CD4-positive, alpha-beta T cell treated with Interleukin-2 at 100 ng/mL for 4 hours (primary cell): ENCODE results near the gene C22orf42.
"Not testable (repeated sequence)": the region's sequence is repeated elsewhere in the genome, so short reads cannot be mapped to it uniquely, and the experiment has no call there.

ENCODE experiments used
- DNase-seq: peaks from one replicate; pipeline ENCODE4 v3.0.0-alpha.2; 2020; ENCODE audit warnings: low spot score

Gene C22orf42

GRCh38 chr22:32158712-32159533 lies at the start of gene C22orf42:
C22orf42 (minus strand) TSS chr22:32159303; CDS start chr22:32159215, 88 bp downstream.
- no peak for DNase-seq

DNA sequence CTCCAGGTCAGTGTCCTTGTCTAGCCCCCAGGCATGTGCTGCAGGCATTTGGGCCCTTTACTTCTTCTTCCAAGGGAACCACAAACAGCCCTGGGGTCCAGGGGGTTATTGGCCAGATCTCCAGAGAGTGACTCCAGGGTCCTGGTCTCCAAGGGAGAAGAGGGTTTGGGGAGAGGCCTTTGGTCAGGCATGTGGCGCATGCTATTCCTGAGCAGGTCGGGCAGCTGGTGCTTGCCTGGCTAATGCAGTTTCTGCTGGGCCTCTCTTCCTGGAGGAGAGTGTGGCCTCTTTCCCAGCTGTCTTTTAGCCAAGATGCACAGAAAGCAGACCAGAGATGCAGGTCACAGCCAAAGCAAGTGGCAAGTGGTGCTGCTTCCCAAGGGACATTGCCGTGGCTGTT lies 49.6 kb upstream of the C22orf42 start:
- no peak for DNase-seq

- no peak for DNase-seq
Observed at GRCh38 chr22:32207971-32208480, 48.9 kb upstream of the C22orf42 start.

- peak; percentile 45 for DNase-seq
Observed at GRCh38 chr22:32206774-32207758, 48.0 kb upstream of the C22orf42 start.

DNA sequence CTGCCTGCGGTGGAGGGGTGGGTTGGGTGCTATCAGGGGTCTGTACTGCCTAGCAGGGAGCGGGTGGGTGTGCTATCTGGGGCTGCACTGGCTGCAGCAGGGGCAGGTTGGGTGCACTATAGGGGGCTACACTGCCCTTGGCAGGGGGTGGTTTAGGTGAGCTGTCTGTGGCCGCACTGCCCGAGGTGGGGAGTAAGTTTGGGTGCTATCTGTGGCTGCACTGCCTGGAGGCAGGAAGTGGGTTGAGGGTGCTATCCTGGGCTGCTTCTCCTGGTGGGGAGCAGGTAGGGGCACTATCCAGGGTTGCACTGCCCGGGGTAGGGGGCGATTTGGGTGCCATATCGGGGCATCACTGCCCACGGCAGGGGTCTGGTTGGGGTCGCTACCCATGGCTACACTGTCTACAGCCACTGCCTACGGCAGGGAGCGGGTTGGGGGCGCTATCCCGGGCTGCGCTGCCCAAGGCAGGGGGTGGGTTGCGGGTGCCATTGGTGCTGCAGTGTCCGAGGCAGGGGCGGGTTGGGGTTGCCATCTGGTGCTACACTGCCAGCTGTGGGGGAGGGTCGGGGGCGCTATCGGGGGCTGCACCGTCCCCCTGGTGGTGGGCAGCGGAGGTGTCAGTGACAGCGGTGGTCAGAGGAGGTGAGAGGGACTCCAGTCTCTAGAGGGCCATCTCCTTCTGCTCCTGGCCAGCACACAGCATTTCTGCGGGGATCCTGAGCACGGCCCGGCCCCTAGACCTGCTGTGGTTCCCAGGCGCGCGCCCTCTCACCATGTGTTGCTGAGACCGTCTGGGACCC lies 47.1 kb upstream of the C22orf42 start:
- no peak for DNase-seq

DNA sequence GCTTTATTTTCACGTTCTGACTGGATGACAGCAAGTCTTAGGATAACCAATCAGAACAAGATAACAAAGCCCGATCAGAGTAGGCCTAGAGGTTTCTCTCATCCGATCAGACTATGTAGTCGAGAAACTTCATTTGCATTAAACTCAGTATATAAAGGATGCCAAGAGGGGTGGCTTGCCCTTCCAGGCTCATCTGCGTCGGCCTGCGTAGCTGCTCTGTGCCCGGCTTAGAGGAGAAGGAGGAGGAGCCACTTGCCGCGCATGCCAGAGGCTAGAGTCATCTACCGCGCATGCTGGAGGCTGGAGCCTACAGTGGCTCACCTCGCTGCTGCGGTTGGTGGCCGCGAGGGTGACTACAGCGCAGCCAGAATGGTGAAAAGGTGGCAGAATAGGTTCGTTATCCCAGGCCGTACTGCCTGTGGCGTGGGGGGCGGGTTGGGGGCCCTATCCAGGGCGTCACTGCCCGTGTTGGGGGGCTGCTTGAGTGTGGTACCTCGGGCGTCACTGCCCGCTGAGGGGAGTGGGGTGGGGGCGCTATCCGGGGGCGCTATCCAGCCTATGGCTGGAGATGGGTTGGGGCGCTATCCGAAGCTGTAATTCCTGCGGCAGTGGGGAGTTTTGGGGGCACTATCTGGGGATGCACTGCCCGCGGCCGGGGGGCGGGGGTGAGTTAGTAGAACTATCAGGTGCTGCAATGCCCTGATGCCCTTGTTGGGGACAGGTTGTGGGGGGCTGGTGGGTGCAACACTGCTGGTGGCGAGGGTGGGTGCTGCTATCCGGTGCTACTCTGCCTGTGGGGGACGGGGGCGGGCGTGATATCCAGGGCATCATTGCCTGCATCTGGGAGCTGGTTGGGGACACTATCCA lies 46.0 kb upstream of the C22orf42 start, which contains the start of gene RFPL2:
Gene RFPL2, minus strand, starts transcription at position 218 of the 867 bp plus-strand sequence. CDS start 2,622 bp downstream, outside the sequence.
- DNase-seq, result peak; percentile 54

DNA sequence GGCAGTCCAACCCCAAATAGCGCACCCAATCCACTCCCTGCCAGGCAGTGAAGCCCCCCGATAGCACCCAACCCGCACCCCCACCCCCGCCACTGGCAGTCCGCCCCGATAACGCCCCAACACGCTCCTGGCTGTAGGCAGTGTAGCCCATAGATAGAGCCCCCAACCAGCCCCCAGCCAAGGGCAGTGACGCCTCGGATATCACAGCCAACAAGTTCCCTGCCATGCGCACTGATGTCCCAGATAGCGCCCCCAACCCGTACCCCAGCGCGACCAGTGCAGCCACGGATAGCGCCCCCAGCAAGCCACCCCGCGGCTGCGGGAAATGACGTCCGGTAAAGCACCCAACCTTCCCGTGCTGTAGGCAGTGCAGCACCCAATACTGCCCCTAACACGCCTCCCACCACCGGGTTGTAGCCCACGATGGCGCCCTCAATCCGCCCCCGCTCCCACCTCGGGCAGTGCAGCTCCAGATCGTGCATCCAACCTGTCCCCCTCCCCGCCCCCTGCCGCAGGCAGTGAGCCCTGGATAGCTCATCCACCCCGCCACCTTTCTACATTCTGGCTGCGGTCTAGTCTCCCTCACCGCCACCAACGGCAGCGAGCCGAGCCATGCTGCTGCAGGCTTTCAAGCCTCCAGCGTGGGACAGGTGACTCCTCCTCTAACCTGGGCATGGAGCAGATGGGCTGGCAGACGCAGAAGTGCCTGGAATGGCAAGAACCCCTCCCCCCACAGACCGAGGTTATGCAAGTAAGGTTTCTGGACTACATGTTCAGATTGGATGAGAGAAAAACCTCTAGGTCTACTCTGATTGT lies 45.1 kb upstream of the C22orf42 start:
- peak; percentile 22 for DNase-seq

DNA sequence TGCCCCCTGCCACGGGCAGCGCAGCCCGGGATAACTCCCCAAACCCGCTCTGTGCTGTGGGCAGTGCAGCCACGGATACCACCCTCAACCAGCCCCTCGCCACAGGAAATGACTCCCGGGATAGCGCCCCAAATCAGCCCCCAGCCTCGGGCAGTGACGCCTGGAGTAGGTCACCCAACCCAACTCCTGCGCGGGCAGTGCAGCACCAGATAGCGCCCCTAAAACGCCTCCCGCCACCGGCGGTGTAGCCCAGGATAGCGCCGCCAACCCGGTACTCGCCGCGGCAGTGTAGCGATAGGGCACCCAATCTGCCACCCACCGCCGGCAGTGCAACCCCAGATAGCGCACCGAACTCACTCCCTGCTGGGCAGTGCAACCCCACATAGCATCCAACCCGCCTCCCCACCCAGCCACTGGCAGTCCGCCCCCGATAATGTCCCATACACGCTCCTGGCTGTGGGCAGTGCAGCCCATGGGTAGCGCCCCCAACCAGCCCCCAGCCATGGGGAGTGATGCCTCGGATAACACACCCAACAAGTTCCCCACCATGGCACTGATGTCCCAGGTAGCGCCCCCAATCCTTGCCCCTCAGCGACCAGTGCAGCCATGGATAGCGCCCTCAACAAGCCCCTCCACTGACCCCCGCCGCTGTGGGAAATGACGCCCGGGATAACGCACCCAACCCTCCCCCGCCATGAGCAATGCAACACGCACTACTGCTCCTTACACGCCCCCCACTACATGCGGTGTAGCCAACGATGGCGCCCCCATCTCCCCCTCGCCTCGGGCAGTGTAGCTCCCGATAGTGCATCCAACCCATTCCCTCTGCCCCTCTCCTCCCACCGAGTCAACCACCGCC lies 44.3 kb upstream of the C22orf42 start:
- DNase-seq, result no peak

DNA sequence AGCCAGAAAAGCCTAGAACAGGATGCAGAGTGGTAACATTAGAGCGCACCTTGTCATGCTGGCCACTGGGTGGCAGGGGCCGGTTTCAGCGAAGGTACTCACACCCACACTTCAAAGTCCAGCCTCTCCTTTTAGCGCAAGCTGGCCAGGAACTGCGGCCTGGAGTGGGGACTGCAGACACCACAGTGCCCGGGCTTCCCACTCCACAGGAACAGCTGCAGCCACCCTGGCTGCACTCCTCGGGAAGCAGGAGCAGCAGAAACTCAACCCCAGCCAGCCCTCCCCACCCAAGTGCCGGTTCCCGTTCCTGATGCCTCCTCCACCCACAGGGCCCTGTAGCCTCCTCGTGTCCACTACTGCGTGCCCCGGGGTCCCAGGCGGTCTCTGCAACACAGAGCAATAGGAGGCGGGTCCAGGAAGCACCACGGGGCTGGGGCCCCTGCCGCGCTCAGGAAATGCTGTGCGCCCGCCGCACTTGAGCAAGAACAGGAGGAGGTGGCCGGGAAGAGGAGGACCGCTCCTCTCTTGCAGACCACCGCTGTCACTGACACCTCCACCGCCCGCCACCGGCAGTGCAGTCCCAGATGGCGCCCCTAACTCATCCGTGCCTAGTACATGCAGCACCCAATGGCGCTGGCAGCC lies 43.6 kb upstream of the C22orf42 start:
- peak; percentile 50 for DNase-seq

- no peak for DNase-seq
Observed at GRCh38 chr22:32202161-32202538, 43.0 kb upstream of the C22orf42 start.

DNA sequence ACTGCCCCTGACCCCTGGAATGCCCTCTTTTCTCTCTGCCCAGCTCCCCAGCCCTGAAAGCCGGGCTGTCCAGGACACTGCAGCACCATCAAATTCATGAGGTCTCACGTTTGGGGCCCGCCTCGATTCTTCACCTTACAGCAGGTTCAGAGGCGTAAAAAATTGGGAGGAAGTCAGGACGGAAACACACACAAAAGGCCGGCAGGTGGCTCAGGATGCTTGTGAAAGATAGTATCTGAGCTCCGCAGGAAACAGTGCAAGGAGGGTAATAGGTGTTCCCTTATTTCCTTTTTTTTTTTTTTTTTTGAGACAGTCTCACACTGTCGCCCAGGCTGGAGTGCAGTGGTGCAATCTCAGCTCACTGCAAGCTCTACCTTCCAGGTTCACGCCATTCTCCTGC lies 41.6 kb upstream of the C22orf42 start:
- peak; percentile 37 for DNase-seq

GRCh38 chr22:32199961-32200360 lies 40.9 kb upstream of the C22orf42 start:
- no peak for DNase-seq

- DNase-seq, result no peak
Observed at GRCh38 chr22:32199341-32199740, 40.2 kb upstream of the C22orf42 start.

GRCh38 chr22:32197553-32198226 lies 38.6 kb upstream of the C22orf42 start:
- DNase-seq, result not testable (repeated sequence)

GRCh38 chr22:32195900-32196299 lies 36.8 kb upstream of the C22orf42 start:
- not testable (repeated sequence) for DNase-seq

GRCh38 chr22:32193346-32193745 lies 34.2 kb upstream of the C22orf42 start:
- not testable (repeated sequence) for DNase-seq

- not testable (repeated sequence) for DNase-seq
Observed at GRCh38 chr22:32191021-32191420, 31.9 kb upstream of the C22orf42 start.

DNA sequence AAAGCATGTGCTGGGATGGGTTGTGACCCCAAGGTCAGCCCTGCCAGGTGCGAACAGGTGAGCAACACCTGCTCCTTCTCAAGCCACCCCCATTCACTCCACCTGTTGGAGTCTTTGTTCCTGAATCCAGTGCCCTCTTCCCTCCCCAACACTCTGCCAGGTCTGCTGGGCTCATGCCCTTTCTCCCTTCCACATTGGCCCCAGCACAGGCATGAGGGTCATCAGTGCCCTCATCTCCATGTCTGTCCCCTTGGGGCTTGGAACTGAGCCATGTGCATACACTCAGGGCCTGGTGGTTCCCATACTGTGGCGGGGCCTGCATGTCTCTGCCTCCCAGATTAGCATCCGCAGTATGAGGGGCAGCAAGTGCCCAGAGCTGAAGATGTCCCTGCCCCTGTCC lies 26.7 kb upstream of the C22orf42 start:
- no peak for DNase-seq
